Keratinocyte (primary cell): ENCODE data around the gene CFH. TPM values are rescaled to one million over a fixed set of nuclear protein-coding genes. Genes with fewer than 3 reads are reported as not detected.
A peak's percentile ranks its signal among the peaks of the same experiment; 100 is the strongest.
"Not testable (repeated sequence)": the region's sequence is repeated elsewhere in the genome, so short reads cannot be mapped to it uniquely, and the experiment has no call there.

Experiments
- DNase-seq: peaks from one replicate; pipeline ENCODE4 v3.0.0-alpha.2; 2011; ENCODE audit warnings: low read depth, missing footprints, low spot score
- FAIRE-seq: peaks from 2 replicates; lab custom pipeline; 2011; peaks lifted over from hg19 to GRCh38; lab: Jason Lieb, UNC
- H2AFZ ChIP-seq: 2 replicates; pipeline ENCODE4 v1.6.0; 2012; ENCODE audit warnings: low read length, control low read depth, inconsistent platforms; ENCODE audit not compliant: control insufficient read depth
- H3K27ac ChIP-seq: 2 replicates; pipeline ENCODE4 v1.5.1; 2011; ENCODE audit warnings: low read length; ENCODE audit not compliant: control insufficient read depth, insufficient read depth
- H3K27me3 ChIP-seq: 3 replicates; pipeline ENCODE4 v1.6.0; 2011; ENCODE audit warnings: low read length; ENCODE audit not compliant: control insufficient read depth, insufficient read depth; ENCODE audit errors: extremely low read depth
- H3K36me3 ChIP-seq, 2 experiments: 2 replicates in 1 of 2; 3 replicates in 1 of 2; pipeline ENCODE4 v1.5.1; 2011; ENCODE audit warnings: low read length in 2 of 2, mild to moderate bottlenecking in 1 of 2; ENCODE audit not compliant: control insufficient read depth in 2 of 2, insufficient read depth in 2 of 2; ENCODE audit errors: extremely low read depth in 1 of 2
- H3K4me1 ChIP-seq: 3 replicates; pipeline ENCODE4 v1.5.1; 2011; ENCODE audit warnings: low read length; ENCODE audit not compliant: control insufficient read depth, insufficient read depth; ENCODE audit errors: extremely low read depth
- H3K4me2 ChIP-seq: 3 replicates; pipeline ENCODE4 v1.6.0; 2011; ENCODE audit warnings: low read depth, low read length; ENCODE audit not compliant: control insufficient read depth, insufficient read depth; ENCODE audit errors: extremely low read depth
- H3K4me3 ChIP-seq, 3 experiments: fragments of 200-600 bp in 1 of 3; sonication (generic) in 1 of 3; 2 replicates in 2 of 3; 3 replicates in 1 of 3; pipeline ENCODE4 v1.5.1; 2011 to 2016; ENCODE audit warnings: low read length in 3 of 3, mild to moderate bottlenecking in 3 of 3, control low read depth in 2 of 3, inconsistent platforms in 1 of 3, low read depth in 1 of 3, mixed read lengths in 1 of 3, mixed run types in 1 of 3, moderate library complexity in 1 of 3; ENCODE audit not compliant: control insufficient read depth in 2 of 3, insufficient read depth in 2 of 3; ENCODE audit errors: extremely low read depth in 1 of 3
- H3K79me2 ChIP-seq: 2 replicates; pipeline ENCODE4 v1.6.0; 2012; ENCODE audit warnings: low read length; ENCODE audit not compliant: control insufficient read depth, insufficient read depth
- H3K9ac ChIP-seq: 3 replicates; pipeline ENCODE4 v1.6.0; 2011; ENCODE audit warnings: low read length; ENCODE audit not compliant: control insufficient read depth, insufficient read depth; ENCODE audit errors: extremely low read depth
- H3K9me1 ChIP-seq: 3 replicates; pipeline ENCODE4 v1.6.0; 2011; ENCODE audit warnings: low read length; ENCODE audit not compliant: control insufficient read depth, insufficient read depth; ENCODE audit errors: extremely low read depth
- H3K9me3 ChIP-seq: 2 replicates; pipeline ENCODE4 v1.5.1; 2012; ENCODE audit warnings: low read depth, low read length; ENCODE audit not compliant: control insufficient read depth
- H4K20me1 ChIP-seq: 3 replicates; pipeline ENCODE4 v1.6.0; 2011; ENCODE audit warnings: low read length; ENCODE audit not compliant: control insufficient read depth, insufficient read depth; ENCODE audit errors: extremely low read depth
- dilution Hi-C: fragments of 300-500 bp; cut with MboI; formaldehyde crosslinking; loops from one replicate; pipeline ENCODE4 v1.7.0; 2020; ENCODE audit warnings: low sequenced_read_pairs; ENCODE audit not compliant: extremely low pct_ligation_motif_present
- polyA plus RNA-seq, 5 experiments: library from polyadenylated mRNA; depleted of rRNA in 3 of 5; stranded (reverse) in 3 of 5; stranded (forward) in 1 of 5; unstranded in 1 of 5; fragments of >200 nt; gene quantifications; 1 replicate in 1 of 5; 2 replicates in 3 of 5; 3 replicates in 1 of 5; pipeline versions ENCODE4 v1.2.1 to v1.2.3, GENCODE V29; 2011 to 2012; ENCODE audit warnings: missing spikeins in 2 of 5, low read depth in 1 of 5, low replicate concordance in 1 of 5
- TF ChIP-seq, protein P1 (sequence below), 3 experiments: IDR thresholded peaks in 1 of 3; conservative IDR thresholded peaks in 1 of 3; optimal IDR thresholded peaks in 1 of 3; 2 replicates in 2 of 3; 3 replicates in 1 of 3; pipeline versions ENCODE3 to v1.5.1; 2011; ENCODE audit warnings: low read length in 3 of 3, mild to moderate bottlenecking in 3 of 3, moderate library complexity in 2 of 3, control low read depth in 1 of 3, inconsistent platforms in 1 of 3; ENCODE audit not compliant: insufficient read depth in 2 of 3; ENCODE audit errors: extremely low read depth in 1 of 3

Gene CFH
- polyA plus RNA-seq, 1 donor (not counting 4 experiments of a cell fraction or from before 2014, with no cell fraction given) = 3.7 TPM

DNA sequence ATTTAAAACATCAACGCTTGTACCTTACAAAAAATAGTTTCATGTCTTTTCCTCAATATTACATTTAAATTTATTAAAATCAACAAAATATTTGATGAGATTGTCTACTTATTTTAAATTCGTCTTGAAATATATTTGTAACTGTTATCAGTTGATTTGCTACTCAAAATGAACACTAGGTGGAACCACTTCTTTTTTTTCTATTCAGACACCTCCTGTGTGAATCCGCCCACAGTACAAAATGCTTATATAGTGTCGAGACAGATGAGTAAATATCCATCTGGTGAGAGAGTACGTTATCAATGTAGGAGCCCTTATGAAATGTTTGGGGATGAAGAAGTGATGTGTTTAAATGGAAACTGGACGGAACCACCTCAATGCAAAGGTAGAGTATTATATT is 91.4 kb downstream of the CFH start:
- H3K79me2 ChIP-seq, H3K9me3 ChIP-seq, dilution Hi-C loops, H3K4me3 ChIP-seq, H3K9ac ChIP-seq, H3K36me3 ChIP-seq, H4K20me1 ChIP-seq, H2AFZ ChIP-seq, DNase-seq, H3K27me3 ChIP-seq, H3K4me2 ChIP-seq, H3K9me1 ChIP-seq, H3K4me1 ChIP-seq, H3K27ac ChIP-seq, FAIRE-seq: not testable (repeated sequence)
- TF ChIP-seq, protein P1, sequence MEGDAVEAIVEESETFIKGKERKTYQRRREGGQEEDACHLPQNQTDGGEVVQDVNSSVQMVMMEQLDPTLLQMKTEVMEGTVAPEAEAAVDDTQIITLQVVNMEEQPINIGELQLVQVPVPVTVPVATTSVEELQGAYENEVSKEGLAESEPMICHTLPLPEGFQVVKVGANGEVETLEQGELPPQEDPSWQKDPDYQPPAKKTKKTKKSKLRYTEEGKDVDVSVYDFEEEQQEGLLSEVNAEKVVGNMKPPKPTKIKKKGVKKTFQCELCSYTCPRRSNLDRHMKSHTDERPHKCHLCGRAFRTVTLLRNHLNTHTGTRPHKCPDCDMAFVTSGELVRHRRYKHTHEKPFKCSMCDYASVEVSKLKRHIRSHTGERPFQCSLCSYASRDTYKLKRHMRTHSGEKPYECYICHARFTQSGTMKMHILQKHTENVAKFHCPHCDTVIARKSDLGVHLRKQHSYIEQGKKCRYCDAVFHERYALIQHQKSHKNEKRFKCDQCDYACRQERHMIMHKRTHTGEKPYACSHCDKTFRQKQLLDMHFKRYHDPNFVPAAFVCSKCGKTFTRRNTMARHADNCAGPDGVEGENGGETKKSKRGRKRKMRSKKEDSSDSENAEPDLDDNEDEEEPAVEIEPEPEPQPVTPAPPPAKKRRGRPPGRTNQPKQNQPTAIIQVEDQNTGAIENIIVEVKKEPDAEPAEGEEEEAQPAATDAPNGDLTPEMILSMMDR (optimal IDR thresholded peaks at IDR 0.05 in 1 of 3, IDR thresholded peaks at IDR 0.05 in 1 of 3, conservative IDR thresholded peaks at IDR 0.05 in 1 of 3; ENCODE audit: extremely low read depth in 1 of 3, insufficient read depth in 2 of 3, low read length in 3 of 3) = peak in 1 of 3 experiments; percentile 25

DNA sequence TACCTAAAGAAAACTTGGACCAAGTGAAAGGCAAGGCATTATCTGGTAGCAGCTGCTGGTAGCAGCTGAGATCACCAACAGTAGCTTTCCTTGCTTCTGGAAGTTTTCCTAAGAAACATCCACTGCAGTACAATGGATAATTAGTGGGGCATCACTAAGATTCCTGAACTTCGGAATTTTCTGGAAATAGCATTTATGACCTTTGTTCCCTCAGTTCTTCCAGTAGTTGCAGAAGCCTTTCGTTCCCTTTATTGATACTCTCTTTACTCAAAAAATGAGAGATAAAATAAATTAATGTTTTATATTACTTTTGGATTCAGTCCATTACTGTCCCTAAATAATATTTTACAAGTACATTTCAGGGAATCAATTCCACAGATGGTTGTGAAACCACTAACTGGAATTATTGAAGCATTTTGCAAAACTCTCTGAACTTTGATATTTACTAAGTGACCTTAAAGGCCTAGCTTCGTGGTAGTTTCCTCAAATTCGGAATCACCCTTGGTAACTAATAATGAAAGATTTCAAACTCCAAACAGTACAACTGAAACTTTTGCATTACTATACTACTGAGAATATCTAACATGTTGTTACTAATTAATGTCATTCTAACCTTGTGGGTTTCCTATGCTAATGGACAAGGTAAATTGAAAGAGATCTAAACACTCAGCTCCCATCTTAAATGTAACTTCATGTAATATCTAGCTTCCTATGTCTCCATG is 113.3 kb downstream of the CFH start:
- H3K9ac ChIP-seq, H2AFZ ChIP-seq, H3K4me1 ChIP-seq, H3K27me3 ChIP-seq, H3K27ac ChIP-seq, H3K4me3 ChIP-seq, DNase-seq, FAIRE-seq, H3K9me1 ChIP-seq, H4K20me1 ChIP-seq, H3K36me3 ChIP-seq, H3K9me3 ChIP-seq, H3K4me2 ChIP-seq, dilution Hi-C loops, H3K79me2 ChIP-seq: not testable (repeated sequence)

DNA sequence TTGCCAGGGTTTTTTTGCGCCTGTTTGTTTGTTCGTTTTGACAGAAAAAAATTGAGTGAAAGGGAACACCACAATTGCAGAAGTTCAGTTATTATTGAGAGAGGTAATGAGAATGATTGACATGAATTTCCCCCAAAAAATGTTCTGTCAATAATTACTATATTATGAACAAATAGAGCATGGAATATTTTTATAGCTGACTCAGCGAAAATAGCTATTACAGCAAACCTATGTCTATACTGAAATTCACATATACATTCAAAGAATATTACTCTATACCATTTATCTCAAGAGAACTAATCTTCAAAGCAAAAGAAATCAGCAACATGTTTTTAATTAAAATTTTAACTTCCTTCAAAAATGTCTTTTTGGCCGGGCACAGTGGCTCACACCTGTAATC is 118.0 kb downstream of the CFH start:
- dilution Hi-C loops, H3K36me3 ChIP-seq, H3K4me2 ChIP-seq, H3K4me1 ChIP-seq, H3K27ac ChIP-seq, H3K9me3 ChIP-seq, H3K27me3 ChIP-seq, H3K9ac ChIP-seq, H3K9me1 ChIP-seq, FAIRE-seq, H3K79me2 ChIP-seq, DNase-seq, H2AFZ ChIP-seq, H3K4me3 ChIP-seq, H4K20me1 ChIP-seq: not testable (repeated sequence)
